Measurements from ENCODE around the gene CASS4.

The CASS4 gene

DNA sequence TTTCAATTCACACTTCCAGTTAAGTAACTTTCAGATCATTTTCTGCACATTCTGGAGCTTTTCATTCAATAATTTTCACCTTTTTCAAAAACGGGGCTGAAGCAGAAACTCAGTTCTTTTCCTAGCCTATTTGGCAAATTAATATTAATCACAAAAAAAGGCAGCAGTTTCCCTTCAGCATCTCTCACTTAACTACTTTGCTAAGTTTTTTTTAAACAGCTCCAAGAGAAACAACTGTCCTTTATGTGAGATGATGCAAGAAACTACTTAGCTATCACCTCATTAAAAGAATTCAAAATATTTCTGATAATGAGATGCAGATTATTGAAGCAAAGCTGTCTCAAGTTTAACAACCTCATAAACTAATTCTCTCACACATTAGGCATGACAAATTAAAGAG lies 11.8 kb downstream of the CASS4 start:
- no peak for DNase-seq (ENCODE audit: low spot score)

GRCh38 chr20:56424931-56425330 lies 12.9 kb downstream of the CASS4 start:
- DNase-seq (ENCODE audit: low spot score), result no peak

DNA sequence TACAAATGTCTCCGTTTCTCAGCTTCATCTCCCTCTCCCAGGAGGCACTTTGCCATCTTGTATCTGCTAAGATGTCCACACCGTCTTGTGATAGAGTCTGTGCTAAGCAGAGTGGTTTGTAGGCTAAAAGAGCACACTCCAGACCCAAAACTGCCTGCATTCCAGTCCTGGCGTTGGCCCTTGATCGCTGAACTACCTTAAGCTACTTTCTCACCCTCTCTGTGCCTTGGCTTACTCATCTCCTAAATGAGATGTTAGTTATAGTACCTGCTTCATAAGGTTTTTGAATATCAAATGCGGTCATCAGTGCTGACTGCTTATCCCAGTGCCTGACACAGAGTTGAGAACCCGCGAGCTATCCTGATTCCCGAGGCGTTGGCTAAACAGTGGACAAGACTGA lies 14.0 kb downstream of the CASS4 start:
- no peak for DNase-seq (ENCODE audit: low spot score)

GRCh38 chr20:56426926-56427325 lies 14.9 kb downstream of the CASS4 start:
- DNase-seq (ENCODE audit: low spot score), result no peak

- no peak for DNase-seq (ENCODE audit: low spot score)
Observed at GRCh38 chr20:56427797-56428196, 15.7 kb downstream of the CASS4 start.

DNA sequence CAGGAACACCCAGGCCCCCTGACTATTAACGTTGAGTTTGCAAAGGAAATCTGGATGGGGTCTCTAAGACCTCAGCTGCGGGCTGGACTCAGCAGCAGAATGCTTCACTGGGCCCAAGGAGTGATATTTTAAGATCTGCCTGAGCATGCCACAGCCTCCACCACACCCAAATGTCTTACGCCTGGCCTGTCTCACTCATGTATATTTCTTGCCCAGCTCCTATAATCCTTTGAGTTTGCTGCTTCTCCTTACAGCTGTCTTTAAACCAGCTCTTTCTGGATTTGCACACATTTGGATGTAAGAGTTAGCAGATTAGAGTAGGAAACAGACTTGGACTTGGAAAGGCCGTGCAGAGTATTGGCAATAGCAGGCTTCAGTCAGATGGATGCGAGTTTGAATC lies 16.4 kb downstream of the CASS4 start:
- DNase-seq (ENCODE audit: low spot score), result no peak

DNA sequence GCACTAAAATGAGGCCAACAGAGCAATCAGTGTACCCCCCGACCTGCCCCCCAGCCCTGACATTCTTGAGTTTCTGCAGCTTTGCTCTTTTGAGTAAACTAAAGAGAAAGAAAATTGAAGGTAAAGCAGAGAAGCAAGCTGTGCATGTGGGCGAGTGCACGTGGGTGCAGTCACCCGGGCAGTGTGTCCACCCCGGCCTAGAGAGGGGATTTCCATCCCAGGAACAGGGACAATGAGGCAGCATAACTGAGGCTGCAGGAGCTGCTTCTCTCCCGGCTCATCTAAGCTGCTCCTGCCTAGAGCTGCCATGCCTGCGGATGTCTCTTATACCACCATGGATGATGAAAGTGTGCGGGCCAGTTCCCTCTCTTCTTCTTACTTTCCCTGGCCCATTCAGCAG lies 16.8 kb downstream of the CASS4 start:
- DNase-seq (ENCODE audit: low spot score), result no peak

DNA sequence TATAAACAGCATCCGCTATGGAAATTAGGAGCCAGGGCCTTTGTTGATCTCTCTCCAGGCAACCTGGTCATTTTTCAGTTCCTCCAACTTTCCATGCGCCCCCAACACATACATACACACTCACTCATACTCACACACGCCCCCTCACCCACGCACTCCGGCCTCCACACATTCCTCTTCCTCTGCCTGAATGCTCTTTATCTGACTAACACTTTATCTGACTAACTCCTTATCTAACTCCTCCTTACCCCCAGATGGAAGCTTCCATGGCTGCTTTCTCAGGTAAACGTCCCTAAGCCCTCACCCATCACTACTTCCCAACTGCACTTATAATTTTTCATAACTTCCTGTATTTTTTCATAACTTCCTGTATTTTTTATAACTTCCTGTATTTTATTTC lies 17.4 kb downstream of the CASS4 start:
- DNase-seq (ENCODE audit: low spot score), result no peak

GRCh38 chr20:56429941-56430340 lies 17.9 kb downstream of the CASS4 start:
- no peak for DNase-seq (ENCODE audit: low spot score)

DNA sequence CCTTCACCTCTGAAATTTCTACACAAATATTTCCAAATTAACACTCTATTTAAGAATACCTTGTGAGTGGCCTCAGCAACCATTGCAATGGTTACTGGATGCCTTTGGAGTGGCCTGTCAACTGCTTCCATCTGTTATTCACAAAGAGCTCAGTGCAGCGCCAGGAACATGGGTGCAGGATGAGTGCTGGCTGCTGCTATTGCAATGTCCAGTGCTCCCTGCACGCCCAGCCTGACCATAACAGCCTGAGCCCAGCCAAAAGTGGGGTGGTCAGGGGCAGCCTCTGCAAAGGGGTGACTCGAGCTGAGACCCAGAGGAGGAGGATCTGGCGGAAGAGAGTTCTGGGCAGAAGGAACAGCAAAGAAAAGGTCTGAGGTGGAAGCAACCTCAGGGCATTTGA lies 18.4 kb downstream of the CASS4 start:
- no peak for DNase-seq (ENCODE audit: low spot score)

DNA sequence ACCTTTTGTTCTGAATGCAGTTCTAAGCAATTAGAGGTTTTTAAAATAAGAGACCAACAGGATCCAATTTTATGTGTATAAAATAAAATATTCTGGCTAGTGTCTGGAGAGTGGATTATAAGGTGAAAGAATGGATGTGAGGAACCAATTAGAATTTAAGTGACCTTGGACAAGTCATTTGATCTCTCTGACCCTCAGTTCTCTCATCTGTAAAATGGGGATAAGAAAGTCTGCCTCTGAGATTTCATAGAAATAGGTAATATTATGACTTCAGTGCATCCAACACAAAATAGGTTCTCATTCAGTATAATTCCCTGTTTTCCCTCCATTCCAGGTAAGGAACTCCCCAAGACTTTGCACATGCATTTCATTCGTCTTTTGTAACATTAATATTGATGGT lies 18.9 kb downstream of the CASS4 start:
- no peak for DNase-seq (ENCODE audit: low spot score)

DNA sequence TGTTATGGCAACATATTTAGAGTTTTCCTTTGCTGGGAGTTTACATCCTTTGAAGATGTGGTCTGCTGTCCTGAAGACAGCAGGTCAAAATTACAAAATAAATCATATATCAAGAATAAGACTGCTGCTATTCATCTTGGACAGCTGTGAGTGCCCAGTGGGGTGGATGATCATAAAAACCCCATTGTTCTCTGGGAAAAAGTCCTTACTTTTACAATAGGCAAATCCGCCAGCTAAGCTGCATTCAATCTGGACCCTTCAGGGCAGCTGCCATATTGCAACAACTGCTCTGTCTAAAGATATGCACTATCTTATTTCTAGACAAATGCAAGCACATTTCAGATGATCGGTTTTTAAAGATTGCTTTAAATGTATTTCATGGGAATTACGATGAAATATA lies 19.4 kb downstream of the CASS4 start:
- no peak for DNase-seq (ENCODE audit: low spot score)

DNA sequence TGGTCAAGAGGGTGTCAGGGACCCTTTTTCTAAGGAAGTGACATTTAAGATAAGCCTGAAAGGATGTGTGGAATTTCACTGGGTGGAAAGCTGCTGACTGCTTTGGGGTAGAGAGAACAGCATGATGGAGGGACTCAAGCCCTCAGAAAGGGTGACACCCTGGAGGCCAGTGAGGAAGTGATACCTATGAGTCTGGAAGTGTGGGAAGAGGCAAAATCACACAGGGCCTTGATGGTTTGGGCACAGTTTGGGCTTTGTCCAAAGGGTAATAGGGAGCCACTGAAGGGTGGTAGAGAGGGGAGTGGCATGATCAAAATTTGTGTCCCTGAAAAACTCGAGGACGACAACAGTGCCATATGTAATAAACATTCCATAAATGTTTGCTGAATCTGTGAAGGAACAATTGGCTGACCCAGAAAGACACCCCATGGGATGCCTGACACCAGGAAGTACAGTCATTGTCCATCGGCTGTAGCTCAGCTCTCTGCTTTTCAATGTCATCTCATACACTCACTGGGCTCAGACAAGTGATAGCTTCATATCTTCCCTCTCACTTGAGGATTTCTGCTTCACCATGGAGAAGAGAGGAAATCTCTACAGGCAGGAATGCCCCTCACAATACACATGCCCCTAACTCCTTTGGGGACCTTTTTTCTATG lies 21.3 kb downstream of the CASS4 start:
- DNase-seq (ENCODE audit: low spot score), result no peak

- DNase-seq (ENCODE audit: low spot score), result no peak
Observed at GRCh38 chr20:56433880-56434255, 21.8 kb downstream of the CASS4 start.

GRCh38 chr20:56437196-56437960 lies 25.3 kb downstream of the CASS4 start:
- DNase-seq (ENCODE audit: low spot score), result no peak

- no peak for DNase-seq (ENCODE audit: low spot score)
Observed at GRCh38 chr20:56438284-56438683, 26.2 kb downstream of the CASS4 start.

DNA sequence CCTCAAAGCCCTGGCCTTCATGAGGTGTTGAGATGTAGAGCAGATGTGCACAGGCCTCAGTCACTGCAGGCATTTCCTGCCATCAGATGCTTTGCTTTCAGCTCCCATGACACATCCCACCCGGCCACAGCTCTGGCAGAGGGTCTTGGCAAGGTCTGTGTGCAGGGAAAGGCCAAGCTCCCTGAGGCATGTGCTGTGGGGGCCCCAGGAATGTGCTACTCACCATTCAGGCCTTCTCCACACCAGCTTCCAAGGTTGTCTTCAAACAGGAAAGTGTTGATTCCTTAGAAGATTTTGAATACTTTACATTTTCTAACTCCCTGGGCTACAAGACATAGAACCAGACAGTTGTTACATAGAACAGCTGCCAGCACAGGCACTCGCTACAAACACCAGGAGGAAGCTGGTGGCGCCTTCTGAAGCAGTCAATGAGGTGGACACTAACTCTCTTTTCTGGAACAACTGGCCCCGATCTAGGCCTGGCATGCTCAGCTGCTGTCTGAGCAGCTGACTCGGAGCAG lies 27.8 kb downstream of the CASS4 start:
- no peak for DNase-seq (ENCODE audit: low spot score)

GRCh38 chr20:56440346-56441007 lies 28.4 kb downstream of the CASS4 start:
- DNase-seq (ENCODE audit: low spot score), result no peak

GRCh38 chr20:56442389-56443365 lies 30.6 kb downstream of the CASS4 start:
- DNase-seq (ENCODE audit: low spot score), result no peak

DNA sequence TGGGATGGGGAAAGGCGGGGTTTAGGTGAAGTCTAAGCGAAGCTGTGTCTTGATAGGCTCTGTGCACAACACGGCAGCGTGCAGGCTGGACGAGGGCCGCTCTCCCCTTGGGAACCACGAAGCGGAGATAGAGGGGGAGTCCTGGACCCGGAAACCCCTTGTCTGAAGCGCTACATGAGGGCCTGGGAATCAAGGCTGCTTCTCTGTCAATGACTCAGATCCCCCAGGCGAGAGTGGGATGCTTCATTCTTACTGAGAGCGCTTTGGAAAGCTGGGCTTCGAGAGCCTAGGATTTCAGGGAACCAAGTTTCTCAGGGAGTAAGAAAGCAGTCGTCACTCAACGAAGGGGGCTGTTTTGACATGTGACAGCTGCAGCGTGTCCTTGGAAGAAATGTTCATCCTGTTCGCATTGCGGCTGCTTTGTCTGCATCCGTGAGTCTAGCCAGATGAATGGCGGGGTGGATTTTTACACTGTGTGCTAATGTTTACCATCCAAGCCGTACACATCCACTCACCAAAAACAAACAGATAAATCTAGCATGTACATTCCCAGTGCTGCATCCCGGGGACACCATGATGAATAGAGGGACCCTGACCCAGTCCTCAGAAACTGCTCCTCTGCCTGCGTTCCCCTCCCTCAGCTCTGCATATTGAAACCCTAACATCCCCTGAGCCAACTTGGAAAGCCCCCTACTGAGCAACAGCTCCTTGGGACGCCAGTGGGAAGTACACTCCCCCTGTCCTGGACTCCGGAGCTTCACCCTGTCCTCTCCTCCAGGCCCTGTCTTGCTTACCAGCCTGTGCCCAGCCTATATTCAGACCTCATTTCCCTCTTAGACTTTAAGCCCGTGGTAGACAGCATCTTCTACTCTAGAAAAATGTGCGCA lies 31.8 kb downstream of the CASS4 start:
- peak; percentile 60 for DNase-seq (ENCODE audit: low spot score)

Measured in SK-N-DZ (cell line).